ENCODE data around the gene ABCE1.
A peak's percentile ranks its signal among the peaks of the same experiment; 100 is the strongest.
"Not testable (repeated sequence)": the region's sequence is repeated elsewhere in the genome, so short reads cannot be mapped to it uniquely, and the experiment has no call there.

ABCE1 gene

GRCh38 chr4:145103496-145103895 is 5.4 kb downstream of the ABCE1 start:
- no peak for DNase-seq (ENCODE audit: low spot score)

- no peak for DNase-seq (ENCODE audit: low spot score)
These were observed 9.0 kb downstream of the ABCE1 start for GRCh38 chr4:145107126-145107525.

- DNase-seq (ENCODE audit: low spot score) = no peak
These were observed 10.0 kb downstream of the ABCE1 start for GRCh38 chr4:145108128-145108527.

- no peak for DNase-seq (ENCODE audit: low spot score)
These were observed 27.3 kb downstream of the ABCE1 start for GRCh38 chr4:145125396-145125795.

GRCh38 chr4:145130130-145130529 is 32.0 kb downstream of the ABCE1 start:
- no peak for DNase-seq (ENCODE audit: low spot score)

- peak; percentile 86 for DNase-seq (ENCODE audit: low spot score)
These were observed 32.8 kb downstream of the ABCE1 start for GRCh38 chr4:145130788-145131399.

GRCh38 chr4:145131848-145132247 is 33.7 kb downstream of the ABCE1 start:
- DNase-seq (ENCODE audit: low spot score) = no peak

GRCh38 chr4:145132511-145133098 is 34.5 kb downstream of the ABCE1 start:
- no peak for DNase-seq (ENCODE audit: low spot score)

GRCh38 chr4:145136219-145136618 is 38.1 kb downstream of the ABCE1 start:
- not testable (repeated sequence) for DNase-seq (ENCODE audit: low spot score)

GRCh38 chr4:145148980-145149379 is 50.9 kb downstream of the ABCE1 start:
- DNase-seq (ENCODE audit: low spot score) = no peak

GRCh38 chr4:145153181-145153903 is 55.2 kb downstream of the ABCE1 start:
- no peak for DNase-seq (ENCODE audit: low spot score)

- DNase-seq (ENCODE audit: low spot score) = no peak
These were observed 55.8 kb downstream of the ABCE1 start for GRCh38 chr4:145153904-145154298.

- DNase-seq (ENCODE audit: low spot score) = peak; percentile 5
These were observed 56.5 kb downstream of the ABCE1 start for GRCh38 chr4:145154573-145154972.

- no peak for DNase-seq (ENCODE audit: low spot score)
These were observed 57.3 kb downstream of the ABCE1 start for GRCh38 chr4:145155268-145155870.

- no peak for DNase-seq (ENCODE audit: low spot score)
These were observed 58.9 kb downstream of the ABCE1 start for GRCh38 chr4:145156986-145157385.

GRCh38 chr4:145161549-145161948 is 63.4 kb downstream of the ABCE1 start:
- DNase-seq (ENCODE audit: low spot score) = no peak

- no peak for DNase-seq (ENCODE audit: low spot score)
These were observed 69.8 kb downstream of the ABCE1 start for GRCh38 chr4:145167887-145168286.

GRCh38 chr4:145168581-145169187 is 70.6 kb downstream of the ABCE1 start:
- DNase-seq (ENCODE audit: low spot score) = no peak

- no peak for DNase-seq (ENCODE audit: low spot score)
These were observed 72.1 kb downstream of the ABCE1 start for GRCh38 chr4:145170223-145170622.

- no peak for DNase-seq (ENCODE audit: low spot score)
These were observed 73.8 kb downstream of the ABCE1 start for GRCh38 chr4:145171911-145172310.

- no peak for DNase-seq (ENCODE audit: low spot score)
These were observed 78.7 kb downstream of the ABCE1 start for GRCh38 chr4:145176641-145177432.

- DNase-seq (ENCODE audit: low spot score) = peak; percentile 18
These were observed 79.4 kb downstream of the ABCE1 start for GRCh38 chr4:145177511-145177905.
